ENCODE measurements around the gene NIM1K.

NIM1K gene

DNA sequence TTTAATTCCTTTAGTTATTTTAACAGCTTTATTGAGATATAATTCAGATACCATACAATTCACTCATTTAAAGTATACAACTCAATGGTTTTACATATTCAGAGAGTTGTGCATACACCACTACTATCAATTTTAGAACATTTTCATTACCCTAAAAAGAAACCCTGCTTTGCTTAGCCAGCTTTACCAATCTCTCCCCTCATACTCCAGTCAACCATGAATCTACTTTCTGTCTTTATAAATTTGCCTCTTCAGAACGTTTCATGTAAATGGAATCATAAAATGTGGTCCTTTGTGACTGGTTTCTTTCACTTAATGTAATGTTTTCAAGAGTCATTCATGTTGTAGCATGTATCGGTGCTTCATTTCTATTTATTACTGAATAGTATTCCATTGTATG, 24.9 kb downstream of the NIM1K start (continued):
- TF ChIP-seq KLF16 (tag by site-specific recombination; IDR thresholded peaks at IDR 0.05): no peak
- no peak for TF ChIP-seq SP3 (tag by site-specific recombination; IDR thresholded peaks at IDR 0.05)
- TF ChIP-seq ZNF16 (tag by site-specific recombination; IDR thresholded peaks at IDR 0.05; ENCODE audit: low read depth): no peak
- no peak for TF ChIP-seq ZNF629 (tag by site-specific recombination; IDR thresholded peaks at IDR 0.05)
- TF ChIP-seq KLF7 (tag by site-specific recombination; IDR thresholded peaks at IDR 0.05; ENCODE audit: borderline replicate concordance): no peak
- TF ChIP-seq ZNF138 (tag by site-specific recombination; IDR thresholded peaks at IDR 0.05; ENCODE audit: borderline replicate concordance): no peak
- no peak for TF ChIP-seq ZNF350 (tag by site-specific recombination; IDR thresholded peaks at IDR 0.05)
- TF ChIP-seq, protein P1, sequence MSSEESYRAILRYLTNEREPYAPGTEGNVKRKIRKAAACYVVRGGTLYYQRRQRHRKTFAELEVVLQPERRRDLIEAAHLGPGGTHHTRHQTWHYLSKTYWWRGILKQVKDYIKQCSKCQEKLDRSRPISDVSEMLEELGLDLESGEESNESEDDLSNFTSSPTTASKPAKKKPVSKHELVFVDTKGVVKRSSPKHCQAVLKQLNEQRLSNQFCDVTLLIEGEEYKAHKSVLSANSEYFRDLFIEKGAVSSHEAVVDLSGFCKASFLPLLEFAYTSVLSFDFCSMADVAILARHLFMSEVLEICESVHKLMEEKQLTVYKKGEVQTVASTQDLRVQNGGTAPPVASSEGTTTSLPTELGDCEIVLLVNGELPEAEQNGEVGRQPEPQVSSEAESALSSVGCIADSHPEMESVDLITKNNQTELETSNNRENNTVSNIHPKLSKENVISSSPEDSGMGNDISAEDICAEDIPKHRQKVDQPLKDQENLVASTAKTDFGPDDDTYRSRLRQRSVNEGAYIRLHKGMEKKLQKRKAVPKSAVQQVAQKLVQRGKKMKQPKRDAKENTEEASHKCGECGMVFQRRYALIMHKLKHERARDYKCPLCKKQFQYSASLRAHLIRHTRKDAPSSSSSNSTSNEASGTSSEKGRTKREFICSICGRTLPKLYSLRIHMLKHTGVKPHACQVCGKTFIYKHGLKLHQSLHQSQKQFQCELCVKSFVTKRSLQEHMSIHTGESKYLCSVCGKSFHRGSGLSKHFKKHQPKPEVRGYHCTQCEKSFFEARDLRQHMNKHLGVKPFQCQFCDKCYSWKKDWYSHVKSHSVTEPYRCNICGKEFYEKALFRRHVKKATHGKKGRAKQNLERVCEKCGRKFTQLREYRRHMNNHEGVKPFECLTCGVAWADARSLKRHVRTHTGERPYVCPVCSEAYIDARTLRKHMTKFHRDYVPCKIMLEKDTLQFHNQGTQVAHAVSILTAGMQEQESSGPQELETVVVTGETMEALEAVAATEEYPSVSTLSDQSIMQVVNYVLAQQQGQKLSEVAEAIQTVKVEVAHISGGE (tag by site-specific recombination; conservative IDR thresholded peaks at IDR 0.05; ENCODE audit: low read depth): no peak
- no peak for TF ChIP-seq ZNF626 (tag by site-specific recombination; IDR thresholded peaks at IDR 0.05)
- no peak for TF ChIP-seq ZNF221 (tag by site-specific recombination; IDR thresholded peaks at IDR 0.05; ENCODE audit: borderline replicate concordance)

DNA sequence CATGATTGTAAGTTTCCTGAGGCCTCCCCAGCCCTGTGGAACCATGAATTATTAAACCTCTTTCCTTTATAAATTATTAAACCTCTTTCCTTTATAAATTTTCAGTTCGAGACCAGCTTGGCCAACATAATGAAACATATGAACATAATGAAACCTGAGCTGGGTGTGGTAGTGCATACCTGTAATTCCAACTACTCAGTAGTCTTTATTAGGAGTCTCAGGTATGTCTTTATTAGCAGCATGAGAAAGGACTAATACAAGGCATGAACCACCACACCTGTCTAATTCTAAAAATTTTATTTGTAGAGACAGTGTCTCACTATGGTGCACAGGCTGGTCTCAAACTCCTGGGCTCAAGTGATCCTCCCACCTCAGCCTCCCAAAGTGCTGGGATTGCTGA, 27.1 kb downstream of the NIM1K start:
- Histone ChIP-seq H3K9me3 (ENCODE audit: control insufficient read depth, insufficient read depth, low read depth, low read length) (no peaks in the 10 kb centered on the region), H3K36me3 (ENCODE audit: control insufficient read depth in 2 of 2, insufficient read depth in 1 of 2, low read length in 2 of 2) (no peaks in the 10 kb centered on the region), H3K4me1 (ENCODE audit: control insufficient read depth, insufficient read depth, low read length) (no peaks in the 10 kb centered on the region), H3K4me3 (ENCODE audit: low read depth, low read length) (no peak overlapping the region), H3K27ac (ENCODE audit: extremely low read depth, low read depth, low read length) (no peak overlapping the region)
- TF ChIP-seq ZNF133 (tag by site-specific recombination; IDR thresholded peaks at IDR 0.05) (no peak), ZNF157 (tag by site-specific recombination; IDR thresholded peaks at IDR 0.05) (no peak), ZNF791 (tag by site-specific recombination; IDR thresholded peaks at IDR 0.05) (no peak), ZBTB8A (tag by site-specific recombination; IDR thresholded peaks at IDR 0.05) (no peak), ZNF561 (tag by site-specific recombination; IDR thresholded peaks at IDR 0.05; ENCODE audit: borderline replicate concordance) (no peak)
- TF ChIP-seq, protein P2, sequence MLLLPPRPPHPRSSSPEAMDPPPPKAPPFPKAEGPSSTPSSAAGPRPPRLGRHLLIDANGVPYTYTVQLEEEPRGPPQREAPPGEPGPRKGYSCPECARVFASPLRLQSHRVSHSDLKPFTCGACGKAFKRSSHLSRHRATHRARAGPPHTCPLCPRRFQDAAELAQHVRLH (tag by site-specific recombination; IDR thresholded peaks at IDR 0.05): no peak
- TF ChIP-seq, protein P3, sequence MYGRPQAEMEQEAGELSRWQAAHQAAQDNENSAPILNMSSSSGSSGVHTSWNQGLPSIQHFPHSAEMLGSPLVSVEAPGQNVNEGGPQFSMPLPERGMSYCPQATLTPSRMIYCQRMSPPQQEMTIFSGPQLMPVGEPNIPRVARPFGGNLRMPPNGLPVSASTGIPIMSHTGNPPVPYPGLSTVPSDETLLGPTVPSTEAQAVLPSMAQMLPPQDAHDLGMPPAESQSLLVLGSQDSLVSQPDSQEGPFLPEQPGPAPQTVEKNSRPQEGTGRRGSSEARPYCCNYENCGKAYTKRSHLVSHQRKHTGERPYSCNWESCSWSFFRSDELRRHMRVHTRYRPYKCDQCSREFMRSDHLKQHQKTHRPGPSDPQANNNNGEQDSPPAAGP (tag by site-specific recombination; IDR thresholded peaks at IDR 0.05): no peak
- ChIA-PET CTCF (interaction anchor here (0.6 to 1.1 kb wide), 3 partner anchors 26 to 171 kb away, joined by 3 read pairs; no protein-coding TSS in a partner anchor), POLR2A (no interaction called here)

DNA sequence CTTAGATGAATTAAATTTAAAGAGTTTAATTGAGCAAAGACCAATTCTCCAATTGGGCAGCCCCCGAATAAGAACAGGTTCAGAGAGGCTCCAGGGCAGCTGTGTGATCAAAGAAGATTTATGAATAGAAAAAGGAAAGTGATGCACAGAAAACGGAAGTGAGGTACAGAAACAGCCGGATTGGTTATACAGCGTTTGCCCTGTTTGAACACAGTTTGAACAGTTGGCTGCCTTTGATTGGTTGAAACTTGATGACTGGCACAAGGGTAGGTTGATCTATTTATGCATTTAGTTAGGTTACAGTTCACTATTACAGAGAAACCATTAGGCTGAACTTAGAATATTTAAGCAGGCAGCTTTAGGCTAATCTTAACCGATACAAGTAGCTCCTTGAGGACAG, 29.5 kb downstream of the NIM1K start:
- ChIA-PET CTCF (interaction anchor here (0.7 to 5.8 kb wide), 3 partner anchors 61 to 263 kb away, joined by 3 to 19 read pairs (median 4); partner anchors contain the start of gene TMEM267), POLR2A (no interaction called here)
- H3K27ac ChIP-seq (ENCODE audit: extremely low read depth, low read depth, low read length): no peak overlapping the region
- H3K4me1 ChIP-seq (ENCODE audit: control insufficient read depth, insufficient read depth, low read length): no peaks in the 10 kb centered on the region
- H3K36me3 ChIP-seq (ENCODE audit: control insufficient read depth in 2 of 2, insufficient read depth in 1 of 2, low read length in 2 of 2): no peaks in the 10 kb centered on the region
- no peaks in the 10 kb centered on the region for H3K9me3 ChIP-seq (ENCODE audit: control insufficient read depth, insufficient read depth, low read depth, low read length)
- no peak overlapping the region for H3K4me3 ChIP-seq (ENCODE audit: low read depth, low read length)
- TF ChIP-seq KLF8 (tag by site-specific recombination; IDR thresholded peaks at IDR 0.05) (no peak), ZNF157 (tag by site-specific recombination; IDR thresholded peaks at IDR 0.05) (no peak), SP2 (tag by site-specific recombination; IDR thresholded peaks at IDR 0.05) (no peak), BCL11A (tag by site-specific recombination; IDR thresholded peaks at IDR 0.05; ENCODE audit: low read depth) (no peak), REPIN1 (tag by site-specific recombination; IDR thresholded peaks at IDR 0.05; ENCODE audit: low read depth) (no peak), ZNF560 (tag by site-specific recombination; IDR thresholded peaks at IDR 0.05; ENCODE audit: borderline replicate concordance) (no peak), OSR2 (tag by site-specific recombination; IDR thresholded peaks at IDR 0.05) (no peak), ZNF530 (tag by site-specific recombination; IDR thresholded peaks at IDR 0.05; ENCODE audit: low read depth) (no peak), ZNF274 (IDR thresholded peaks at IDR 0.05; ENCODE audit: low read length) (no peak), ZNF274 (tag by site-specific recombination; IDR thresholded peaks at IDR 0.05; ENCODE audit: borderline replicate concordance) (no peak), SETDB1 (IDR thresholded peaks at IDR 0.05; ENCODE audit: insufficient read length, low read length) (no peak)
- TF ChIP-seq, protein P4, sequence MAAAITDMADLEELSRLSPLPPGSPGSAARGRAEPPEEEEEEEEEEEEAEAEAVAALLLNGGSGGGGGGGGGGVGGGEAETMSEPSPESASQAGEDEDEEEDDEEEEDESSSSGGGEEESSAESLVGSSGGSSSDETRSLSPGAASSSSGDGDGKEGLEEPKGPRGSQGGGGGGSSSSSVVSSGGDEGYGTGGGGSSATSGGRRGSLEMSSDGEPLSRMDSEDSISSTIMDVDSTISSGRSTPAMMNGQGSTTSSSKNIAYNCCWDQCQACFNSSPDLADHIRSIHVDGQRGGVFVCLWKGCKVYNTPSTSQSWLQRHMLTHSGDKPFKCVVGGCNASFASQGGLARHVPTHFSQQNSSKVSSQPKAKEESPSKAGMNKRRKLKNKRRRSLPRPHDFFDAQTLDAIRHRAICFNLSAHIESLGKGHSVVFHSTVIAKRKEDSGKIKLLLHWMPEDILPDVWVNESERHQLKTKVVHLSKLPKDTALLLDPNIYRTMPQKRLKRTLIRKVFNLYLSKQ (tag by site-specific recombination; IDR thresholded peaks at IDR 0.05; ENCODE audit: borderline replicate concordance): no peak
- TF ChIP-seq, protein P5, sequence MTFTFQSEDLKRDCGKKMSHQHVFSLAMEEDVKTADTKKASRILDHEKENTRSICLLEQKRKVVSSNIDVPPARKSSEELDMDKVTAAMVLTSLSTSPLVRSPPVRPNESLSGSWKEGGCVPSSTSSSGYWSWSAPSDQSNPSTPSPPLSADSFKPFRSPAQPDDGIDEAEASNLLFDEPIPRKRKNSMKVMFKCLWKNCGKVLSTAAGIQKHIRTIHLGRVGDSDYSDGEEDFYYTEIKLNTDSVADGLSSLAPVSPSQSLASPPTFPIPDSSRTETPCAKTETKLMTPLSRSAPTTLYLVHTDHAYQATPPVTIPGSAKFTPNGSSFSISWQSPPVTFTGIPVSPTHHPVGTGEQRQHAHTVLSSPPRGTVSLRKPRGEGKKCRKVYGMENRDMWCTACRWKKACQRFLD (tag by site-specific recombination; IDR thresholded peaks at IDR 0.05): no peak
